HuH-7.5 (cell line): ENCODE data around the gene PIR.

Experiments used
- DNase-seq: peaks from one replicate; pipeline ENCODE4 v3.0.0; 2011; ENCODE audit warnings: low spot score

PIR gene

DNA sequence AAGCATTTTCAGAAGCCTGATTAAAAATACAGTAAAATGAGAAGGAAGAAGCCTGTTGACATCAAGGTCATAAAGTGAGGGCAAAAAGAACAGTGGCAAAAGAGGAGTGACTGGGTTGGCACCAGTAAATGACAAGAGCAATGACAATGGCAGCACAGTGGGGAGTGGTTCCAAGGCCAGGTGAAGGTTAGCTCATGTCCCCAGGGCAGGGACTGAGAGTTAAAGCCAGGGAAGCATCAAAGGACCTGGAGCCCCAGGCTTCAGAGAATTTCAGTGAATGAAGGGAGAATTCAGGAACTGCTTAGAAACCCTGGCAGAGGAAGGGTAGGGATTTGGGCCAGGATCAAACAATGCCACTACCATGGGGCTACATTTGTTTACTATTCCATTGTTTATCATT is 149.0 kb downstream of the PIR start:
- no peak for DNase-seq

DNA sequence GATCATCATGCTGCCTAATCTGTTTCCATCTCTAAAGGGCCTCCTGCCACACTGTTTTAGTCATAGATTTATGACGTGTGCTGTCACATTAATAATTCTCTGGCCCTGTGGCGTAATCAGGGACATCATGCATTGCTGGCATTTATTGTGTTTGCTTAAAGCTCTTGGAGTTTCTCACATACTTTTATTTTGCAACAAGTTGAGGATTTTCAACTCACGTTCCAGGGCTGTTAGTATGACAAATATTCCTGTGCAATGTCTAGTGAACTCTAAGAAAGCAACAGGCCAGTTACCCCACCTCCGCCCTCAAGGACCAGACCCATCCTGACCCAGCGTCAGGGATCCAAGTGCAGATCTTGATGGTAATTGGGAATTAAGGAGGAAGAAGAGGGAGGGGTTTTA is 150.1 kb downstream of the PIR start:
- DNase-seq: no peak

DNA sequence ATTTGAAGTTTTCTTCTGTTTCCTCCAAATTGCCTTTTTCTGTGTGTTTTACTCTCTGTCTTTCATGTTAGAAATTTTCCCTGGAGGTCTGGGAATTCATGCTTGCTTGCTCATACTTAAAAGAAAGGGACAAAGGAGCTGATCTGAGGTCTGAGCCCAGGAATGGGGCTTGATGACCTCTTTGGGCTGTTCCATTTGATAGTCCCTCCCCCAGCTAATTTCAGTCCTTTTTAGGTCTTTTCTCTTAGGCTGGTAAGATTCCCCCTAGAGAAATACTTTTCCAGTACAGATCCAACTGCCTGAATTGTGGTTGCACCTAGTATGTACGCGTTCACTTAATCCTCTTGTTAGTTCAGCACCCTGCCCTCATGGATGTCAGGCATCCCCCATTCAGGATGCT is 152.3 kb downstream of the PIR start:
- no peak for DNase-seq

DNA sequence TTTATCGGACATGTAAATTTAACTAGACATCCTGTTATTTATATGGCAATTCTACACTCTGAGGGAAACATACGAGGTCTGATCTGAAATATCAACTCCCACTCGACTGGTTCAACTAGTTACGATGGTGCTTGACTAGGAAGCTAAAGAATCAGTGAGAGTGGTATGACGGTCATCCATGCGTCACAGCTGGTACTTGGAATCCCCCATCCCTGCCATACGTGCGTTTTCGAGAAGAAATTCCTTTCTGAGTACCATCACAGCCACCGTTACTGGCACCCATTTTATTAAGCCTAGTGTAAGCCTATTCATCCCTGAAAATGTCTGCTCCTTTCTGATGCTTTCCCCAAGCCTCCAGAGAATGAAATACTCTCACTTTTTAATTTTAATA is 157.1 kb downstream of the PIR start:
- no peak for DNase-seq

DNA sequence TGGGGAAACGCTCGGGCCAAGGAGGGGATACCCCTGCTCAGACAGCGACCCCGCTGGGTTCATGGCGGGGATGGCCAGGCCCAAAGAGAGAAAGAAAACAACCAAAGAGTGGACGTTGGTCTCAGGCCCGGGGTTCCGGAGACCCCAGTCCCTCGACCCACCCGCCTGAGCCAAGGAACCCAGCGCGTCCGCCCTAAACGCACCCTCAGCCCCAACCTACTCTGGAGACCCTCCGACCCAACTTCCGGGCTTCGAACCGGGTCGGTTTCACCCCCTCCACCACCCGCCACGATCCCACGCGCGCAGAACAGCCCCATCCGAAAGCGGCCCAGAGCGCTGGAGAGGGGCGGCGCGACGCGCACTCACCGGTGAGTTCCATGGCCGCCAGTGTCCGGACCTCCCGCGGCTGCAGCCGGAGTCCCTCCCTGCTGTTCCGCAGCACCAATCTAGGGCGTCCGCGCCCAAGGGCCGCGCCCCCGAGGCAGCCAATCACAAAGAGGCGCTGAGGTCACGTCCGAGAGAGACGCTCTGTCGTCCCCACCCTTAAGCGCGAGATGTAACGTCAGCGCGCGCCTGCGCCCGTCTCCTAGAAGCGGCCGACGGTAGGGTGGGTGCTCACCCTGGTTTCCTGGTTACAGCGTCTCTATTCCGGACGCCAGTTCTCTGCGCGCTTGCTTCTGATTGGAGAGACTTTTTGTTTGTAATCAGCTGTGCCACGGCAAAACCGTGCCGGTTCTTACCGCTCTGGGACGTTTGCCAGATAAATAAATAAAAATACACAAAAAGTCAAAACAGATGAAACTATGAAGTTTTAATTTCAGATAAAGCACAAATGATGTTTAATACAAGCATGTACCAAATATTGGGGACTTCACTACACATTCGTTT is 157.8 kb downstream of the PIR start, which contains the start of gene PIGA:
Gene PIGA, minus strand, starts transcription at position 389 of the 888 bp plus-strand sequence. CDS start 3,593 bp downstream, outside the sequence.
- peak; percentile 64 for DNase-seq
